H9 (cell line): ENCODE measurements around the gene RGS6. TPM values are rescaled to one million over a fixed set of nuclear protein-coding genes. Genes with fewer than 3 reads are reported as not detected.

Experiments used
- DNase-seq: peaks from one replicate; pipeline ENCODE4 v3.0.0-alpha.2; 2017
- H2AFZ ChIP-seq: one replicate; pipeline ENCODE4 v1.6.1; 2013; ENCODE audit warnings: mild to moderate bottlenecking, low read length, control low read depth, moderate library complexity
- H2AK5ac ChIP-seq: 2 replicates; pipeline ENCODE4 v1.6.1; 2013; ENCODE audit warnings: low read length, control low read depth, mixed read lengths; ENCODE audit not compliant: insufficient read length
- H2BK120ac ChIP-seq: one replicate; pipeline ENCODE4 v1.6.1; 2013; ENCODE audit warnings: low read depth, mild to moderate bottlenecking, low read length, control low read depth, inconsistent platforms; ENCODE audit not compliant: poor library complexity, severe bottlenecking
- H2BK12ac ChIP-seq: 2 replicates; pipeline ENCODE4 v1.6.1; 2013; ENCODE audit warnings: low read length, control low read depth, mixed read lengths, low read depth; ENCODE audit not compliant: insufficient read length
- H2BK15ac ChIP-seq: 2 replicates; pipeline ENCODE4 v1.6.1; 2013; ENCODE audit warnings: low read depth, low read length, control low read depth
- H2BK20ac ChIP-seq: one replicate; pipeline ENCODE4 v1.6.1; 2013; ENCODE audit warnings: low read depth, mild to moderate bottlenecking, low read length, control low read depth, inconsistent platforms; ENCODE audit not compliant: poor library complexity, severe bottlenecking
- H2BK5ac ChIP-seq: 2 replicates; pipeline ENCODE4 v1.6.1; 2013; ENCODE audit warnings: low read length, control low read depth, mixed read lengths; ENCODE audit not compliant: insufficient read length
- H3K14ac ChIP-seq: 2 replicates; pipeline ENCODE4 v1.6.1; 2013; ENCODE audit warnings: low read length, control low read depth; ENCODE audit not compliant: insufficient read depth
- H3K18ac ChIP-seq: 2 replicates; pipeline ENCODE4 v1.6.1; 2013; ENCODE audit warnings: low read depth, mild to moderate bottlenecking, mixed read lengths, low read length, control low read depth; ENCODE audit not compliant: insufficient read length
- H3K23ac ChIP-seq: 2 replicates; pipeline ENCODE4 v1.6.1; 2013; ENCODE audit warnings: low read length, control low read depth, mixed read lengths, low read depth; ENCODE audit not compliant: insufficient read length
- H3K23me2 ChIP-seq: 2 replicates; pipeline ENCODE4 v1.6.1; 2013; ENCODE audit warnings: low read depth, mild to moderate bottlenecking, mixed read lengths, low read length, control low read depth; ENCODE audit not compliant: insufficient read length, poor library complexity, severe bottlenecking
- H3K27ac ChIP-seq: 2 replicates; pipeline ENCODE4 v1.5.1; 2013; ENCODE audit warnings: low read length, control low read depth, mixed read lengths, low read depth; ENCODE audit not compliant: insufficient read length
- H3K27me3 ChIP-seq: 2 replicates; pipeline ENCODE4 v1.6.1; 2013; ENCODE audit warnings: low read length, control low read depth, inconsistent platforms; ENCODE audit not compliant: insufficient read depth
- H3K4ac ChIP-seq: 2 replicates; pipeline ENCODE4 v1.6.1; 2013; ENCODE audit warnings: low read depth, mild to moderate bottlenecking, control low read depth, inconsistent platforms, low read length, moderate library complexity
- H3K4me1 ChIP-seq: 2 replicates; pipeline ENCODE4 v1.6.1; 2013; ENCODE audit warnings: low read length, control low read depth, inconsistent platforms; ENCODE audit not compliant: insufficient read depth
- H3K4me2 ChIP-seq: 2 replicates; pipeline ENCODE4 v1.6.1; 2013; ENCODE audit warnings: low read length, control low read depth, mixed read lengths; ENCODE audit not compliant: insufficient read length, insufficient read depth
- H3K56ac ChIP-seq: 2 replicates; pipeline ENCODE4 v1.6.1; 2013; ENCODE audit warnings: low read depth, mild to moderate bottlenecking, mixed read lengths, low read length, control low read depth; ENCODE audit not compliant: insufficient read length
- H3K79me1 ChIP-seq: 2 replicates; pipeline ENCODE4 v1.6.1; 2013; ENCODE audit warnings: low read depth, mild to moderate bottlenecking, moderate library complexity, low read length, control low read depth, inconsistent platforms; ENCODE audit not compliant: insufficient read depth, poor library complexity, severe bottlenecking
- H3K79me2 ChIP-seq: 2 replicates; pipeline ENCODE4 v1.6.1; 2013; ENCODE audit warnings: low read length, control low read depth, inconsistent platforms; ENCODE audit not compliant: insufficient read depth
- H3K9ac ChIP-seq: 2 replicates; pipeline ENCODE4 v1.6.1; 2013; ENCODE audit warnings: low read length, control low read depth, mixed read lengths; ENCODE audit not compliant: insufficient read length; ENCODE audit errors: extremely low read depth
- H3K9me3 ChIP-seq: one replicate; pipeline ENCODE4 v1.6.1; 2013; ENCODE audit warnings: low read depth, low read length, inconsistent platforms; ENCODE audit not compliant: control insufficient read depth
- H3T11ph ChIP-seq: one replicate; pipeline ENCODE4 v1.6.1; 2013; ENCODE audit warnings: mild to moderate bottlenecking, low read length, control low read depth, inconsistent platforms
- H4K20me1 ChIP-seq: one replicate; pipeline ENCODE4 v1.6.1; 2013; ENCODE audit not compliant: control insufficient read depth, insufficient read length, insufficient read depth
- H4K5ac ChIP-seq: 2 replicates; pipeline ENCODE4 v1.6.1; 2013; ENCODE audit warnings: low read depth, mild to moderate bottlenecking, mixed read lengths, low read length, control low read depth; ENCODE audit not compliant: insufficient read length
- H4K8ac ChIP-seq: replicated peaks from 2 replicates; pipeline ENCODE4 v1.6.1; 2013; ENCODE audit warnings: low read length, control low read depth, mixed read lengths, low read depth; ENCODE audit not compliant: insufficient read length
- H4K91ac ChIP-seq: 2 replicates; pipeline ENCODE4 v1.6.1; 2013; ENCODE audit warnings: low read depth, mild to moderate bottlenecking, moderate library complexity, mixed read lengths, low read length, control low read depth; ENCODE audit not compliant: insufficient read length
- H3K27ac Mint-ChIP-seq, 3 experiments: 2 replicates in 2 of 3; 3 replicates in 1 of 3; pipeline ENCODE4 v1.8.0; 2020 to 2021; ENCODE audit warnings: mixed read lengths in 3 of 3, mild to moderate bottlenecking in 1 of 3, moderate library complexity in 1 of 3
- H3K27me3 Mint-ChIP-seq: 2 replicates; pipeline ENCODE4 v1.8.0; 2021; ENCODE audit warnings: low read depth, mild to moderate bottlenecking, moderate library complexity, mixed read lengths
- H3K36me3 Mint-ChIP-seq, 3 experiments: 2 replicates in 2 of 3; 3 replicates in 1 of 3; pipeline ENCODE4 v1.8.0; 2020 to 2021; ENCODE audit warnings: low read depth in 3 of 3, mixed read lengths in 3 of 3; ENCODE audit not compliant: insufficient read depth in 1 of 3
- H3K4me1 Mint-ChIP-seq, 2 experiments: 2 replicates each; pipeline ENCODE4 v1.8.0; 2020; ENCODE audit warnings: mixed read lengths in 2 of 2
- H3K4me3 Mint-ChIP-seq, 2 experiments: 2 replicates in 1 of 2; 3 replicates in 1 of 2; pipeline ENCODE4 v1.8.0; 2020 to 2021; ENCODE audit warnings: mild to moderate bottlenecking in 2 of 2, mixed read lengths in 2 of 2, moderate library complexity in 1 of 2
- H3K9me3 Mint-ChIP-seq, 2 experiments: 2 replicates in 1 of 2; 3 replicates in 1 of 2; pipeline ENCODE4 v1.8.0; 2020; ENCODE audit warnings: mild to moderate bottlenecking in 2 of 2, mixed read lengths in 2 of 2, moderate library complexity in 1 of 2
- CTCF ChIP-seq: fragments of 200-600 bp; sonication (generic); conservative IDR thresholded peaks from 3 replicates; pipeline ENCODE4 v1.8.0; 2021; ENCODE audit warnings: antibody characterized with exemption, mild to moderate bottlenecking
- WGBS: extraction: QIAGEN DNeasy Blood & Tissue Kit; methylation state at CpG from one replicate; pipeline ENCODE4 v1.1.7; 2013; ENCODE audit warnings: missing lambda C conversion rate, low lambda C conversion rate, mixed read lengths; ENCODE audit not compliant: insufficient read length; ENCODE audit errors: extremely low coverage; 5-methylcytosine and 5-hydroxymethylcytosine counted together
- total RNA-seq: library from RNA; stranded (reverse); gene quantifications from 2 replicates; pipeline ENCODE4 v1.2.1, GENCODE V29; 2021

The RGS6 gene
- total RNA-seq, 1 experiment from 2014 or later = 3.0 TPM

GRCh38 chr14:72380456-72380855 is 448.2 kb downstream of the RGS6 start:
- H3K23ac ChIP-seq = no peak overlapping the region
- no peak overlapping the region for H2BK20ac ChIP-seq
- H4K91ac ChIP-seq = no peak overlapping the region
- Mint-ChIP-seq H3K4me1 (no peaks in the 10 kb centered on the region), H3K27me3 (peaks cover 2% of the 10 kb centered on the region), H3K27ac (no peak overlapping the region), H3K9me3 (peaks cover 9 to 14% of the 10 kb centered on the region in 2 experiments; a peak in 4 of 5 replicates), H3K36me3 (no peaks in the 10 kb centered on the region; a peak in 1 of 7 replicates), H3K4me3 (no peak overlapping the region)
- H3K4ac ChIP-seq = no peak overlapping the region
- H3K27ac ChIP-seq = no peak overlapping the region
- no peak overlapping the region for H4K8ac ChIP-seq
- H3K18ac ChIP-seq = no peak overlapping the region
- H4K20me1 ChIP-seq = no peaks in the 10 kb centered on the region
- H4K5ac ChIP-seq = no peak overlapping the region
- no peak overlapping the region for H2BK120ac ChIP-seq
- H3K56ac ChIP-seq = no peak overlapping the region
- H3K4me2 ChIP-seq = no peak overlapping the region
- no peak overlapping the region for H3T11ph ChIP-seq
- H3K27me3 ChIP-seq = no peaks in the 10 kb centered on the region
- no peaks in the 10 kb centered on the region for H3K23me2 ChIP-seq
- no peaks in the 10 kb centered on the region for H3K79me1 ChIP-seq
- no peak overlapping the region for H2AK5ac ChIP-seq
- no peaks in the 10 kb centered on the region for H3K79me2 ChIP-seq
- no peak overlapping the region for H2BK5ac ChIP-seq
- no peak for DNase-seq
- H3K9me3 ChIP-seq = no peaks in the 10 kb centered on the region
- H2BK12ac ChIP-seq = no peak overlapping the region
- H3K14ac ChIP-seq = no peak overlapping the region
- H3K9ac ChIP-seq = no peak overlapping the region
- H2BK15ac ChIP-seq = no peak overlapping the region
- no peaks in the 10 kb centered on the region for H3K4me1 ChIP-seq
- TF ChIP-seq CTCF = no peak
- no CpG with 5 or more reads among the region's 1 CpG for WGBS
- H2AFZ ChIP-seq = no peak overlapping the region
